KMS-11 (cell line): ENCODE data around the gene AZU1.

Experiments used
- H2AFZ ChIP-seq: fragments of 200-600 bp; sonication (generic); 2 replicates; pipeline ENCODE4 v1.6.1; 2016; ENCODE audit warnings: antibody characterized with exemption, mixed run types, low read depth
- H3K27ac ChIP-seq: fragments of 200-600 bp; sonication (generic); 2 replicates; pipeline ENCODE4 v1.6.1; 2016; ENCODE audit warnings: mild to moderate bottlenecking, mixed run types
- H3K27me3 ChIP-seq: fragments of 200-600 bp; sonication (generic); 2 replicates; pipeline ENCODE4 v1.6.1; 2017; ENCODE audit warnings: mild to moderate bottlenecking, low read depth, mixed run types, moderate library complexity; ENCODE audit not compliant: insufficient read depth
- H3K36me3 ChIP-seq: fragments of 200-600 bp; sonication (generic); 2 replicates; pipeline ENCODE4 v1.6.1; 2017; ENCODE audit warnings: mild to moderate bottlenecking, mixed run types; ENCODE audit not compliant: insufficient read depth
- H3K4me1 ChIP-seq: fragments of 200-600 bp; sonication (generic); 2 replicates; pipeline ENCODE4 v1.6.1; 2016; ENCODE audit warnings: mild to moderate bottlenecking, low read depth, mixed run types; ENCODE audit not compliant: poor library complexity, severe bottlenecking
- H3K4me2 ChIP-seq: fragments of 200-600 bp; sonication (generic); 2 replicates; pipeline ENCODE4 v1.7.0; 2016; ENCODE audit warnings: mild to moderate bottlenecking, mixed run types
- H3K4me3 ChIP-seq: fragments of 200-600 bp; sonication (generic); IDR thresholded peaks from 2 replicates; pipeline ENCODE4 v1.6.1; 2017; ENCODE audit warnings: low read depth, low read length, mixed read lengths; ENCODE audit not compliant: insufficient read depth
- H3K79me2 ChIP-seq: fragments of 200-600 bp; sonication (generic); 2 replicates; pipeline ENCODE4 v1.6.1; 2016; ENCODE audit warnings: low read depth, mixed run types; ENCODE audit not compliant: insufficient read depth
- H3K9ac ChIP-seq: fragments of 200-600 bp; sonication (generic); 2 replicates; pipeline ENCODE4 v1.6.1; 2016; ENCODE audit warnings: mild to moderate bottlenecking, mixed run types
- H4K20me1 ChIP-seq: fragments of 200-600 bp; sonication (generic); 2 replicates; pipeline ENCODE4 v1.6.1; 2016; ENCODE audit warnings: mild to moderate bottlenecking, mixed run types; ENCODE audit not compliant: insufficient read depth
- CTCF ChIP-seq: fragments of 200-600 bp; sonication (generic); conservative IDR thresholded peaks from 2 replicates; pipeline ENCODE4 v1.6.1; 2017; ENCODE audit warnings: low read depth, mild to moderate bottlenecking, antibody characterized with exemption, low read length, moderate library complexity, mixed read lengths

AZU1 gene

GRCh38 chr19:807627-808422 is 19.8 kb upstream of the AZU1 start:
- H3K36me3 ChIP-seq = peaks cover 39% of the 10 kb centered on the region
- H4K20me1 ChIP-seq = peaks cover 11% of the 10 kb centered on the region; the same call in 1 of the 2 replicates
- no peak for TF ChIP-seq CTCF
- peaks cover 63% of the 10 kb centered on the region for H3K79me2 ChIP-seq
- no peak overlapping the region for H3K9ac ChIP-seq
- no peak overlapping the region for H3K27ac ChIP-seq
- H3K4me2 ChIP-seq = no peak overlapping the region
- H2AFZ ChIP-seq = no peak overlapping the region
- no peaks in the 10 kb centered on the region for H3K4me1 ChIP-seq
- no peaks in the 10 kb centered on the region for H3K27me3 ChIP-seq
- no peak overlapping the region for H3K4me3 ChIP-seq

- Histone ChIP-seq H3K27ac (no peak overlapping the region), H3K4me1 (no peaks in the 10 kb centered on the region), H3K4me3 (no peak overlapping the region), H3K79me2 (peaks cover 57% of the 10 kb centered on the region), H3K36me3 (peaks cover 39% of the 10 kb centered on the region), H3K4me2 (no peak overlapping the region), H4K20me1 (peaks cover 11% of the 10 kb centered on the region; the same call in 1 of the 2 replicates), H3K27me3 (no peaks in the 10 kb centered on the region), H2AFZ (no peak overlapping the region), H3K9ac (no peak overlapping the region)
- no peak for TF ChIP-seq CTCF
These were observed 19.2 kb upstream of the AZU1 start for GRCh38 chr19:808423-808775.

- H4K20me1 ChIP-seq = peaks cover 11% of the 10 kb centered on the region; the same call in 1 of the 2 replicates
- H3K4me3 ChIP-seq = no peak overlapping the region
- no peak for TF ChIP-seq CTCF
- peaks cover 39% of the 10 kb centered on the region for H3K79me2 ChIP-seq
- H3K36me3 ChIP-seq = peaks cover 26% of the 10 kb centered on the region
- H2AFZ ChIP-seq = no peak overlapping the region
- H3K4me2 ChIP-seq = no peak overlapping the region
- no peak overlapping the region for H3K27ac ChIP-seq
- H3K27me3 ChIP-seq = no peaks in the 10 kb centered on the region
- no peak overlapping the region for H3K9ac ChIP-seq
- no peaks in the 10 kb centered on the region for H3K4me1 ChIP-seq
These were observed 17.4 kb upstream of the AZU1 start for GRCh38 chr19:810077-810855.

GRCh38 chr19:810883-811489 is 16.7 kb upstream of the AZU1 start:
- H3K9ac ChIP-seq = no peak overlapping the region
- no peak overlapping the region for H3K4me3 ChIP-seq
- peaks cover 23% of the 10 kb centered on the region for H3K36me3 ChIP-seq
- H2AFZ ChIP-seq = no peak overlapping the region
- TF ChIP-seq CTCF = no peak
- no peaks in the 10 kb centered on the region for H3K27me3 ChIP-seq
- no peaks in the 10 kb centered on the region for H3K4me1 ChIP-seq
- no peak overlapping the region for H3K27ac ChIP-seq
- H3K4me2 ChIP-seq = no peak overlapping the region
- H4K20me1 ChIP-seq = peaks cover 11% of the 10 kb centered on the region; the same call in 1 of the 2 replicates
- peaks cover 31% of the 10 kb centered on the region; the same call in 1 of the 2 replicates for H3K79me2 ChIP-seq
